H54 (cell line): ENCODE measurements around the gene FBXW10.
"Not testable (repeated sequence)": the region's sequence is repeated elsewhere in the genome, so short reads cannot be mapped to it uniquely, and the experiment has no call there.

Source experiments
- DNase-seq: peaks from one replicate; pipeline ENCODE4 v3.0.0; 2011; ENCODE audit warnings: low spot score, mixed read lengths; ENCODE audit not compliant: insufficient read length
- FAIRE-seq: peaks from 3 replicates; lab custom pipeline; 2011; peaks lifted over from hg19 to GRCh38; lab: Jason Lieb, UNC

The FBXW10 gene

GRCh38 chr17:18743699-18744421 is at the start of gene FBXW10:
Gene FBXW10 (plus strand): TSS chr17:18744054. CDS start chr17:18744245, 191 bp downstream.
- FAIRE-seq, result not testable (repeated sequence)

GRCh38 chr17:18695143-18695542 is 48.7 kb upstream of the FBXW10 start:
- DNase-seq, FAIRE-seq: not testable (repeated sequence)

More at GRCh38 chr17:18743699-18744421, at the start of gene FBXW10:
- DNase-seq, result not testable (repeated sequence)

- not testable (repeated sequence) for FAIRE-seq
Measured at GRCh38 chr17:18698473-18699103, 45.3 kb upstream of the FBXW10 start.

GRCh38 chr17:18705955-18706354 is 37.9 kb upstream of the FBXW10 start:
- FAIRE-seq, DNase-seq: not testable (repeated sequence)

More at GRCh38 chr17:18698473-18699103, 45.3 kb upstream of the FBXW10 start:
- DNase-seq, result not testable (repeated sequence)

- FAIRE-seq, DNase-seq: not testable (repeated sequence)
Measured at GRCh38 chr17:18708215-18708614, 35.6 kb upstream of the FBXW10 start.

GRCh38 chr17:18712354-18712999 is 31.4 kb upstream of the FBXW10 start:
- FAIRE-seq, result peak; percentile 77
- not testable (repeated sequence) for DNase-seq

- DNase-seq, FAIRE-seq: not testable (repeated sequence)
Measured at GRCh38 chr17:18718643-18719427, 25.0 kb upstream of the FBXW10 start.

- not testable (repeated sequence) for FAIRE-seq, DNase-seq
Measured at GRCh38 chr17:18719428-18720110, 24.3 kb upstream of the FBXW10 start.

GRCh38 chr17:18721775-18722547 is 21.9 kb upstream of the FBXW10 start:
- DNase-seq, result not testable (repeated sequence)
- peak; percentile 97 for FAIRE-seq

GRCh38 chr17:18722612-18723011 is 21.2 kb upstream of the FBXW10 start:
- DNase-seq, FAIRE-seq: not testable (repeated sequence)

GRCh38 chr17:18723509-18723908 is 20.3 kb upstream of the FBXW10 start:
- not testable (repeated sequence) for FAIRE-seq, DNase-seq

- not testable (repeated sequence) for DNase-seq, FAIRE-seq
Measured at GRCh38 chr17:18732438-18732837, 11.4 kb upstream of the FBXW10 start.

- DNase-seq, FAIRE-seq: not testable (repeated sequence)
Measured at GRCh38 chr17:18733350-18733749, 10.5 kb upstream of the FBXW10 start.

- FAIRE-seq, DNase-seq: not testable (repeated sequence)
Measured at GRCh38 chr17:18739616-18740391, 4.0 kb upstream of the FBXW10 start.

- not testable (repeated sequence) for FAIRE-seq, DNase-seq
Measured at GRCh38 chr17:18741228-18741627, 2.6 kb upstream of the FBXW10 start.

GRCh38 chr17:18744726-18745125 is 872 bp downstream of the FBXW10 start:
- DNase-seq, result not testable (repeated sequence)

GRCh38 chr17:18746551-18746950 is 2.7 kb downstream of the FBXW10 start:
- FAIRE-seq, DNase-seq: not testable (repeated sequence)

More at GRCh38 chr17:18744726-18745125, 872 bp downstream of the FBXW10 start:
- FAIRE-seq, result not testable (repeated sequence)
